Caco-2 (cell line): Measurements from ENCODE around the gene HMHB1. TPM values are rescaled to one million over a fixed set of nuclear protein-coding genes. Genes with fewer than 3 reads are reported as not detected.

ENCODE experiments used
- BruUV-seq: library from RNA; stranded (reverse); fragments of 400-500 nt; replicated peaks from 2 replicates; lab custom pipeline; 2021; lab: Mats Ljungman, UMichigan
- CTCF ChIA-PET: fragments of 300-600 bp; sonication (Branson Sonifier 250); formaldehyde crosslinking; loops from one replicate; lab custom pipeline; 2022; ENCODE audit warnings: antibody characterized with exemption; lab: Charles Lee
- POLR2A ChIA-PET: fragments of 300-600 bp; sonication (Branson Sonifier 250); formaldehyde crosslinking; loops from one replicate; lab custom pipeline; 2022; ENCODE audit warnings: antibody characterized with exemption; lab: Charles Lee
- DNase-seq, 2 experiments: peaks; one replicate each; pipeline versions ENCODE4 v3.0.0 to v3.0.0-alpha.2; 2020 to 2022
- H3K27me3 ChIP-seq: replicated peaks from 2 replicates; pipeline ENCODE4 v1.6.0; 2011; ENCODE audit warnings: low read length; ENCODE audit not compliant: control insufficient read depth, insufficient read depth
- H3K36me3 ChIP-seq: 2 replicates; pipeline ENCODE4 v1.5.1; 2011; ENCODE audit warnings: low read length; ENCODE audit not compliant: control insufficient read depth, insufficient read depth
- H3K4me1 ChIP-seq: fragments of 250-450 bp; sonication (Bioruptor Pico); 2 replicates; pipeline ENCODE4 v1.5.1; 2020; ENCODE audit warnings: mild to moderate bottlenecking
- H3K4me3 ChIP-seq: 2 replicates; pipeline ENCODE4 v1.5.1; 2011; ENCODE audit warnings: low read depth, mild to moderate bottlenecking, control low read depth, low read length
- H3K9me3 ChIP-seq: fragments of 250-450 bp; sonication (Bioruptor Pico); 2 replicates; pipeline ENCODE4 v1.5.1; 2020; ENCODE audit warnings: mild to moderate bottlenecking, moderate library complexity
- H3K27ac Mint-ChIP-seq: one replicate; pipeline ENCODE4 v1.8.0; 2022; ENCODE audit warnings: mixed read lengths; ENCODE audit not compliant: unreplicated experiment
- H3K27me3 Mint-ChIP-seq: one replicate; pipeline ENCODE4 v1.8.0; 2022; ENCODE audit warnings: mixed read lengths; ENCODE audit not compliant: insufficient read depth, unreplicated experiment
- H3K36me3 Mint-ChIP-seq: one replicate; pipeline ENCODE4 v1.8.0; 2022; ENCODE audit warnings: mild to moderate bottlenecking, mixed read lengths; ENCODE audit not compliant: insufficient read depth, unreplicated experiment
- H3K4me1 Mint-ChIP-seq: one replicate; pipeline ENCODE4 v1.8.0; 2022; ENCODE audit warnings: low read depth, mixed read lengths; ENCODE audit not compliant: unreplicated experiment
- H3K4me3 Mint-ChIP-seq: one replicate; pipeline ENCODE4 v1.8.0; 2022; ENCODE audit warnings: mild to moderate bottlenecking, moderate library complexity, mixed read lengths; ENCODE audit not compliant: unreplicated experiment
- H3K9me3 Mint-ChIP-seq: one replicate; pipeline ENCODE4 v1.8.0; 2022; ENCODE audit warnings: mixed read lengths; ENCODE audit not compliant: unreplicated experiment
- intact Hi-C: fragments of 100-400 bp; cut with micrococcal nuclease; formaldehyde crosslinking; loops from one replicate; pipeline ENCODE4 v1.10.0; 2022; ENCODE audit not compliant: unreplicated experiment
- total RNA-seq: library from RNA; stranded (reverse); gene quantifications from 2 replicates; pipeline ENCODE4 v1.2.3, GENCODE V29; 2022
- TF ChIP-seq, protein P1 (sequence below), 2 experiments: fragments of 200-600 bp in 1 of 2; IDR thresholded peaks; 1 replicate in 1 of 2; 2 replicates in 1 of 2; pipeline versions ENCODE4 v1.5.1 to v1.8.0; 2011 to 2022; ENCODE audit warnings: antibody characterized with exemption in 1 of 2, control low read depth in 1 of 2, inconsistent platforms in 1 of 2, low read depth in 1 of 2, low read length in 1 of 2, mild to moderate bottlenecking in 1 of 2, moderate library complexity in 1 of 2; ENCODE audit not compliant: insufficient read depth in 1 of 2, severe bottlenecking in 1 of 2, unreplicated experiment in 1 of 2

The HMHB1 gene
- total RNA-seq, 1 experiment from 2014 or later, result not detected

GRCh38 chr5:143835251-143835650 lies 23.3 kb downstream of the HMHB1 start:
- Histone ChIP-seq H3K27me3 (no peaks in the 10 kb centered on the region), H3K36me3 (no peaks in the 10 kb centered on the region), H3K4me3 (no peak overlapping the region), H3K9me3 (no peaks in the 10 kb centered on the region), H3K4me1 (no peaks in the 10 kb centered on the region)
- H3K9me3 Mint-ChIP-seq, result no peaks in the 10 kb centered on the region
- DNase-seq, result no peak
- BruUV-seq, result no TSS peak
- ChIA-PET CTCF (interaction anchor here (0.7 kb wide), 1 partner anchor 1697 kb away, joined by 4 read pairs; no protein-coding TSS in a partner anchor), POLR2A (no interaction called here)
- intact Hi-C loops, result no loop called here
- no peak overlapping the region for H3K27ac Mint-ChIP-seq
- TF ChIP-seq, protein P1, sequence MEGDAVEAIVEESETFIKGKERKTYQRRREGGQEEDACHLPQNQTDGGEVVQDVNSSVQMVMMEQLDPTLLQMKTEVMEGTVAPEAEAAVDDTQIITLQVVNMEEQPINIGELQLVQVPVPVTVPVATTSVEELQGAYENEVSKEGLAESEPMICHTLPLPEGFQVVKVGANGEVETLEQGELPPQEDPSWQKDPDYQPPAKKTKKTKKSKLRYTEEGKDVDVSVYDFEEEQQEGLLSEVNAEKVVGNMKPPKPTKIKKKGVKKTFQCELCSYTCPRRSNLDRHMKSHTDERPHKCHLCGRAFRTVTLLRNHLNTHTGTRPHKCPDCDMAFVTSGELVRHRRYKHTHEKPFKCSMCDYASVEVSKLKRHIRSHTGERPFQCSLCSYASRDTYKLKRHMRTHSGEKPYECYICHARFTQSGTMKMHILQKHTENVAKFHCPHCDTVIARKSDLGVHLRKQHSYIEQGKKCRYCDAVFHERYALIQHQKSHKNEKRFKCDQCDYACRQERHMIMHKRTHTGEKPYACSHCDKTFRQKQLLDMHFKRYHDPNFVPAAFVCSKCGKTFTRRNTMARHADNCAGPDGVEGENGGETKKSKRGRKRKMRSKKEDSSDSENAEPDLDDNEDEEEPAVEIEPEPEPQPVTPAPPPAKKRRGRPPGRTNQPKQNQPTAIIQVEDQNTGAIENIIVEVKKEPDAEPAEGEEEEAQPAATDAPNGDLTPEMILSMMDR (IDR thresholded peaks at IDR 0.05; ENCODE audit: insufficient read depth in 1 of 2, low read depth in 1 of 2, low read length in 1 of 2, severe bottlenecking in 1 of 2, unreplicated experiment in 1 of 2), result no peak
- no peaks in the 10 kb centered on the region for H3K4me1 Mint-ChIP-seq
- H3K36me3 Mint-ChIP-seq, result no peaks in the 10 kb centered on the region
- peaks cover 2% of the 10 kb centered on the region for H3K27me3 Mint-ChIP-seq
- H3K4me3 Mint-ChIP-seq, result no peak overlapping the region

GRCh38 chr5:143836161-143836725 lies 24.3 kb downstream of the HMHB1 start:
- no peaks in the 10 kb centered on the region for H3K27me3 ChIP-seq
- CTCF ChIA-PET, result no interaction called here
- H3K4me3 ChIP-seq, result no peak overlapping the region
- intact Hi-C loops, result no loop called here
- Mint-ChIP-seq H3K4me1 (no peaks in the 10 kb centered on the region), H3K4me3 (no peak overlapping the region), H3K36me3 (no peaks in the 10 kb centered on the region), H3K9me3 (no peaks in the 10 kb centered on the region), H3K27ac (no peak overlapping the region), H3K27me3 (peaks cover 7% of the 10 kb centered on the region)
- no TSS peak for BruUV-seq
- DNase-seq, result no peak
- no peaks in the 10 kb centered on the region for H3K9me3 ChIP-seq
- TF ChIP-seq, protein P1 (IDR thresholded peaks at IDR 0.05; ENCODE audit: insufficient read depth in 1 of 2, low read depth in 1 of 2, low read length in 1 of 2, severe bottlenecking in 1 of 2, unreplicated experiment in 1 of 2), result no peak
- no peaks in the 10 kb centered on the region for H3K36me3 ChIP-seq
- POLR2A ChIA-PET, result no interaction called here
- H3K4me1 ChIP-seq, result no peaks in the 10 kb centered on the region

GRCh38 chr5:143837306-143837848 lies 25.4 kb downstream of the HMHB1 start:
- no TSS peak for BruUV-seq
- no peak overlapping the region for H3K27ac Mint-ChIP-seq
- peaks cover 7% of the 10 kb centered on the region for H3K27me3 Mint-ChIP-seq
- CTCF ChIA-PET, result no interaction called here
- H3K36me3 Mint-ChIP-seq, result no peaks in the 10 kb centered on the region
- no peaks in the 10 kb centered on the region for H3K9me3 Mint-ChIP-seq
- Histone ChIP-seq H3K4me3 (no peak overlapping the region), H3K4me1 (no peaks in the 10 kb centered on the region), H3K36me3 (no peaks in the 10 kb centered on the region), H3K27me3 (no peaks in the 10 kb centered on the region), H3K9me3 (no peaks in the 10 kb centered on the region)
- intact Hi-C loops, result no loop called here
- POLR2A ChIA-PET, result no interaction called here
- no peak for DNase-seq
- no peaks in the 10 kb centered on the region for H3K4me1 Mint-ChIP-seq
- TF ChIP-seq, protein P1 (IDR thresholded peaks at IDR 0.05; ENCODE audit: insufficient read depth in 1 of 2, low read depth in 1 of 2, low read length in 1 of 2, severe bottlenecking in 1 of 2, unreplicated experiment in 1 of 2), result no peak
- H3K4me3 Mint-ChIP-seq, result no peak overlapping the region
